Upper lobe of left lung (tissue), 4 donors: ENCODE data around the gene CNST.
"Not testable (repeated sequence)": the region's sequence is repeated elsewhere in the genome, so short reads cannot be mapped to it uniquely, and the experiment has no call there.

Experiments
- EP300 ChIP-seq, 4 donors: sonication (generic); formaldehyde crosslinking; IDR thresholded peaks; one replicate each; pipeline ENCODE4 v1.5.1; 2017; ENCODE audit warnings: antibody characterized with exemption in 4 of 4, control low read depth in 2 of 4
- POLR2A ChIP-seq, 4 donors: fragments of 450-650 bp; IDR thresholded peaks; one replicate each; pipeline ENCODE4 v1.5.1; 2016 to 2017; ENCODE audit warnings: antibody characterized with exemption in 4 of 4, mild to moderate bottlenecking in 2 of 4
- POLR2AphosphoS5 ChIP-seq, 2 donors: sonication (generic); formaldehyde crosslinking; IDR thresholded peaks; one replicate each; pipeline ENCODE4 v1.5.1; 2017; ENCODE audit warnings: antibody characterized with exemption in 2 of 2
- TF ChIP-seq, protein P1 (sequence below), 6 experiments: fragments of 450-650 bp in 4 of 6; fragments of 200-600 bp in 2 of 6; sonication (generic) in 2 of 6; IDR thresholded peaks; one replicate each; pipeline ENCODE4 v1.5.1; 2016 to 2019; ENCODE audit warnings: antibody characterized with exemption in 6 of 6

DNA sequence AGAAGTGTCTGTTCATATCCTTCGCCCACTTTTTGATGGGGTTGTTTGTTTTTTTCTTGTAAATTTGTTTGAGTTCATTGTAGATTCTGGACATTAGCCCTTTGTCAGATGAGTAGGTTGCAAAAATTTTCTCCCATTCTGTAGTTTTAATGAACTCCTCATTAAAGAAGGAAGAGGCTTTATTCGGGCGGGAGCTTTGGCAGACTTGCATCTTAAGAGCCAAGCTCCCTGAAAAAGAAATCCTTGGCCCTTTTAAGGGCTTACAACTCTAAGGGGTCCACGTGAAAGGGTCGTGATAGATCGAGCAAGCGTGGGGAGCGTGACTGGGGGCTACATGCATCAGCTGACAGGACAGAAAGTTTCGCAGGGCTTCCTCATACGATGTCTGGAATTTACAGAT, 23.7 kb downstream of the CNST start:
- TF ChIP-seq, protein P1, sequence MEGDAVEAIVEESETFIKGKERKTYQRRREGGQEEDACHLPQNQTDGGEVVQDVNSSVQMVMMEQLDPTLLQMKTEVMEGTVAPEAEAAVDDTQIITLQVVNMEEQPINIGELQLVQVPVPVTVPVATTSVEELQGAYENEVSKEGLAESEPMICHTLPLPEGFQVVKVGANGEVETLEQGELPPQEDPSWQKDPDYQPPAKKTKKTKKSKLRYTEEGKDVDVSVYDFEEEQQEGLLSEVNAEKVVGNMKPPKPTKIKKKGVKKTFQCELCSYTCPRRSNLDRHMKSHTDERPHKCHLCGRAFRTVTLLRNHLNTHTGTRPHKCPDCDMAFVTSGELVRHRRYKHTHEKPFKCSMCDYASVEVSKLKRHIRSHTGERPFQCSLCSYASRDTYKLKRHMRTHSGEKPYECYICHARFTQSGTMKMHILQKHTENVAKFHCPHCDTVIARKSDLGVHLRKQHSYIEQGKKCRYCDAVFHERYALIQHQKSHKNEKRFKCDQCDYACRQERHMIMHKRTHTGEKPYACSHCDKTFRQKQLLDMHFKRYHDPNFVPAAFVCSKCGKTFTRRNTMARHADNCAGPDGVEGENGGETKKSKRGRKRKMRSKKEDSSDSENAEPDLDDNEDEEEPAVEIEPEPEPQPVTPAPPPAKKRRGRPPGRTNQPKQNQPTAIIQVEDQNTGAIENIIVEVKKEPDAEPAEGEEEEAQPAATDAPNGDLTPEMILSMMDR (IDR thresholded peaks at IDR 0.05) = not testable (repeated sequence)
- not testable (repeated sequence) for TF ChIP-seq POLR2A, EP300, POLR2AphosphoS5 (IDR thresholded peaks at IDR 0.05)
